Measurements from ENCODE around the gene MUCL3. TPM values are rescaled to one million over a fixed set of nuclear protein-coding genes. Genes with fewer than 3 reads are reported as not detected.
"Not testable (repeated sequence)": the region's sequence is repeated elsewhere in the genome, so short reads cannot be mapped to it uniquely, and the experiment has no call there.

The MUCL3 gene
- total and polyA plus RNA-seq, 8 donors = 0.07 to 4.0 (median 0.15) TPM

GRCh38 chr6:30926644-30927043 is 14.1 kb upstream of the MUCL3 start:
- DNase-seq (peak in 2 of 4 donors; percentile 73 to 82), ATAC-seq (peak; percentile 87)
- H3K36me3 ChIP-seq = peaks cover 0 to 54% of the 10 kb centered on the region in 2 donors
- no peak overlapping the region for H3K4me3 ChIP-seq
- TF ChIP-seq CTCF (IDR thresholded peaks at IDR 0.05) = no peak
- peak overlapping the region; percentile 53 to 64 for H3K27ac ChIP-seq
- intact Hi-C loops (cut with DNase I) = no loop called here
- peaks cover 0 to 7% of the 10 kb centered on the region in 2 donors for H3K9me3 ChIP-seq
- no peaks in the 10 kb centered on the region for H3K4me1 ChIP-seq
- H3K27me3 ChIP-seq = no peaks in the 10 kb centered on the region

- Histone ChIP-seq H3K36me3 (peaks cover 0 to 49% of the 10 kb centered on the region in 2 donors), H3K27ac (peak overlapping the region; percentile 53 to 64)
- H3K4me3 ChIP-seq; ATAC-seq; DNase-seq; intact Hi-C loops (cut with DNase I); H3K4me1 ChIP-seq; H3K27me3 ChIP-seq; H3K9me3 ChIP-seq: not testable (repeated sequence)
Observed at GRCh38 chr6:30927080-30927479, 13.7 kb upstream of the MUCL3 start.

GRCh38 chr6:30928677-30929076 is 12.1 kb upstream of the MUCL3 start:
- ATAC-seq (no peak), DNase-seq (no peak)
- peak overlapping the region in 1 of 2 donors; percentile 33 for H3K27ac ChIP-seq
- H3K27me3 ChIP-seq = no peaks in the 10 kb centered on the region
- H3K4me3 ChIP-seq = no peak overlapping the region
- peaks cover 0 to 33% of the 10 kb centered on the region in 2 donors for H3K36me3 ChIP-seq
- TF ChIP-seq CTCF (IDR thresholded peaks at IDR 0.05) = no peak
- H3K4me1 ChIP-seq = peaks cover 0 to under 1% of the 10 kb centered on the region in 2 donors
- H3K9me3 ChIP-seq = peaks cover 0 to 7% of the 10 kb centered on the region in 2 donors
- intact Hi-C loops (cut with DNase I) = no loop called here

- DNase-seq (no peak), ATAC-seq (peak; percentile 25)
- H3K27ac ChIP-seq = peak overlapping the region; percentile 48 to 85
- H3K9me3 ChIP-seq = peaks cover 0 to 7% of the 10 kb centered on the region in 2 donors
- peak overlapping the region in 1 of 2 donors; percentile 44 for H3K4me3 ChIP-seq
- TF ChIP-seq CTCF (IDR thresholded peaks at IDR 0.05) = no peak
- peaks cover 0 to 15% of the 10 kb centered on the region in 2 donors for H3K36me3 ChIP-seq
- peaks cover 0 to 9% of the 10 kb centered on the region in 2 donors for H3K4me1 ChIP-seq
- no peaks in the 10 kb centered on the region for H3K27me3 ChIP-seq
- intact Hi-C loops (cut with DNase I) = no loop called here
Observed at GRCh38 chr6:30930506-30930905, 10.3 kb upstream of the MUCL3 start.

GRCh38 chr6:30931272-30931671 is 9.5 kb upstream of the MUCL3 start:
- DNase-seq (no peak), ATAC-seq (no peak)
- Histone ChIP-seq H3K36me3 (peaks cover 0 to 7% of the 10 kb centered on the region in 2 donors), H3K4me3 (peak overlapping the region; percentile 29 to 44), H3K27me3 (no peaks in the 10 kb centered on the region), H3K4me1 (peaks cover 0 to 9% of the 10 kb centered on the region in 2 donors), H3K9me3 (peaks cover 0 to 7% of the 10 kb centered on the region in 2 donors), H3K27ac (peak overlapping the region; percentile 48 to 85)
- TF ChIP-seq CTCF (IDR thresholded peaks at IDR 0.05) = no peak
- intact Hi-C loops (cut with DNase I) = no loop called here

All from left lung (tissue), 10 donors.